OCI-LY1 (cell line): ENCODE results near the gene CD4.

Source experiments
- CTCF ChIP-seq: fragments of 200-600 bp; sonication (generic), shearing (Covaris generic); IDR thresholded peaks from 2 replicates; pipeline ENCODE4 v1.5.1; 2017; ENCODE audit warnings: mild to moderate bottlenecking, antibody characterized with exemption, low read length, moderate library complexity, mixed read lengths
- EZH2 ChIP-seq: fragments of 200-600 bp; sonication (generic), shearing (Covaris generic); IDR thresholded peaks from 2 replicates; pipeline ENCODE4 v1.8.0; 2017; ENCODE audit warnings: borderline replicate concordance, mixed run types, mild to moderate bottlenecking, antibody characterized with exemption, low read length, moderate library complexity, mixed read lengths

GRCh38 chr12:6829536-6830220 is 40.4 kb downstream of the CD4 start:
- TF ChIP-seq CTCF (no peak), EZH2 (no peak)
